ENCODE measurements around the gene EP400.
"Not testable (repeated sequence)": the region's sequence is repeated elsewhere in the genome, so short reads cannot be mapped to it uniquely, and the experiment has no call there.

Gene EP400

DNA sequence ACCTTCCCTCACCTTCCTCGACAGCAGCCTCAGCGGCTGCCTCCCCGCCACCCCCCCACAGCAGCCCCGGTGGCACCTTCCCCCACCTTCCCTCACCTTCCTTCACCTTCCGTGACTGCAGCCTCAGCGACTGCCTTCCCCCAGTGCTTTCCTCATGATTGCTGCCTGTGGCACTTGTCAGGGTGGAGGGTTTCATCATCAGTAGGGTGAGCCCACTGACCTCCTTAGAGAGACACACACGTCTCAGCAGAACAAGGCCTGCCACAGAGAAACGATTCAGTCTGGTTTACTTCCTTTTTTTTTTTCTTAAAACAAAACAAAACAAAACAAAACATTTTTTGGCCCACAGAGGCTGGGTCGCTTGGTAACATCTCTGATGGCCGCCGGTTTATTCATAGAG, 75.0 kb downstream of the EP400 start:
- no peak for DNase-seq

DNA sequence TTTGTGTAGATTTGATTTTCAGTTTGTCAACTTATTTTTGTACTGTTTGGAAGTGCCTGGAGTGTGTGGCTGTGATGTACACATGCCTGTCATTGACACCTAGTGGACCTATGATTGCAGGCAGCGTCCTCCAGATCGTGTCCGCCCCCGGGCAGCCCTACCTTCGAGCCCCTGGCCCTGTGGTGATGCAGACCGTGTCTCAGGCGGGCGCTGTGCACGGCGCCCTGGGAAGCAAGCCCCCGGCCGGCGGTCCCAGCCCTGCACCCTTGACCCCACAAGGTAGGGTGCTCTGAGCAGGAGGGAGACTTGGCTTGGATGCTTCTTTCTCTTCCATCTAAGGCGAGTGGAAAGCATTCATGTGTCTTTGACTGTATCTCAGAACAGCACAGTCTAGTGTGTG, 75.8 kb downstream of the EP400 start:
- no peak for DNase-seq

DNA sequence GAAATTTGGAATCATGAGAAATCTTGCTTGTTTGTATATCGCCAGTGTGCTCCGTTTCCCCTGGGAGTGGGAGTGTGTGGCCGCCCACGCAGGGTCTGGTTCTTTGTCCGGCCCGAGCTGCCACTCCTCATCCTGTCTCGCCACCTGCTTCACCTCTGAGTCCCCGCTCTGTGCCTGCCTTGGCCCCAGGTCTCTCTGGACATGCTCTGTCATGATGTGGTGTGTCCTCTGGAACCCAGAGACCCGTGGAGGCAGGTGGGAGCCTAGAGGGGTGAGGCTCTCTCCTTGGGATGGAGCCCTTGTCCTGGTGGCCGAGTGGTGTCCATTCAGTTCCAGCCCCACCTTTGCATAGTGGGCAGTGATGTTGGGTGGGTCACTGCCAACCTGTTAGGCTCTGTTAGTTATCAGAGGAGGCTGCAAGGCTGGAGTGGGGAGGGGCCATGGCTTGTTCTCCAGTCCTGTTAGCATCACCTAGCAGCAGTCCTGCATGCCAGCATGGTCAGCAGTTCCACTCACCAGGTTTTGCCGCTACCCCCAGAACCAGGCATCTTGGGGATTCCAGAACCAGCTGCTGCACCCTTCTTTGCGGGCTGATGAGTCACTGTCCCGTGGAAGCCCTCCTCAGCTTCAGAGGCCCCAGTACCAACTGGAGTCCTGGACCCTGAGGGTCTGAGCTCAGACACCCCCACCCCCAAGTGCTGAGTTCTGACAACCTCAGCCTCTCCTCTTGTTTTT, 76.5 kb downstream of the EP400 start:
- no peak for DNase-seq

DNA sequence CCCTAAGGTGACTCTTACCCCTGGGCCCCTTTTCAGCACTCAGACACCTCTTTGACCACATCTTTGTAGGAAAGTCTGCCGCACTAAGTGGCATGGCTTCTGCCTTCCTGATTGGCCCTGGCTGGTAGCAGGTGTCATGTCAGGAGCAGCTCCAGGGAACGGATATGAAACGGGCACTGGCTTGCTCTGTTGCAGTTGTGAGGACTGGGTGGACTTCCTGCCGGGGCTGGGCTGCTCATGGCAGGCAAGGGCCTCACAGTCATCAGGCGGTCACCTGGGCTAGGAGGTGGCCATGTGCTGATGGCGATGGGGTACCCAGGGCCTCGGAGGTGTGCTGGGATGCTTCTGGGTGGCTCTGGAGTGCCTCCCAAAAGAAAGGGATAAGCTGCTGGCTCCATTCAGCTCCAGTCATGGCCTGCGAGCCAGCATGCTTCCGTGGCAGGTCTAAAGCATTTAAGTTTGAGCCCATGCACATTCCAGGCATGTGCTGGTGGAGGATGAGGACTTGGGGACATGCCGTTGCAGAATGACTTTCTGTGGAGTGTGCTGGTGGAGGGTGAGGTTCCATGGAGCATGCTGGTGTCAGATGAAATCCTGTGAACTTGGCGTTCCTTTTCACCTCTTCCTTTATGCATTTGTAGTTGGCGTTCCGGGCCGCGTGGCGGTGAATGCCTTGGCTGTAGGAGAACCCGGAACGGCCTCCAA, 77.2 kb downstream of the EP400 start:
- DNase-seq: no peak

DNA sequence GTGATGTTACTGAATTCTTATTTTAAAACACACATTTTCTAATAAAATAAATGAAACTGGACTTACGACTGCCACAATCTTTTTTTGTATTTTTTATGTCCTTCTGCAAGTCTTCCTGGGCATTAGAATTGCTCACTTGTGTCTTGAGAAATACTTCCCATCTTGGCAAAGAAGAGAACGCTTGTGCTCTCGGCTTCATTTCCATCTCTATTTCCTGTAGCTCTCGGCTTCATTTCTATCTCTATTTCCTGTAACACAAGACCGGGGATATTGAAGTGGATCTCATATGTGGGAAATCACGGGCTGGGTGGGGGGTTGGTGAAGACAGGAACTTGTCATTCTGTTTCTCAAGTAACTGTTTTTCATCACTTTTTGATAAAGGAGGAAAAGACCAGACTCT, 77.9 kb downstream of the EP400 start:
- DNase-seq: no peak

DNA sequence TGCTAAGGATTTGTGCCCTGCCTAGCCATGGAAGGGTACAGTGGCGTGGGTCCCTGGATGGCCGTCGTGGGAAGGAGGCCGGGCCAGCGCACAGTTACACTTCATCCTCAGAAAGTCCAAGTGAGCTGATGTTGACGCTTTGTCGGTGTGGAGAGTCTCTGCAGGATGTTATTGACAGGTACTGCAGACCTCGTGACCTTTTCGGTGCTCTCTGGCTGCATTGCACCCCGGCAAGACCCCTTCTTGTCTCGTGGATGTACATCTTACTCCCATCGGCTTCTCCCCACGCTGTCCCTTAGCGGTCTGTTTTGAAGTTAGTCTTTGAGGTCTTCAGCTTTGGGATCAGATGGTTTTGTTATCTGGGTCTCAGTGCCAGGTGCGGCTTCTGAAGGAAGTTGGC, 78.4 kb downstream of the EP400 start:
- DNase-seq: no peak

DNA sequence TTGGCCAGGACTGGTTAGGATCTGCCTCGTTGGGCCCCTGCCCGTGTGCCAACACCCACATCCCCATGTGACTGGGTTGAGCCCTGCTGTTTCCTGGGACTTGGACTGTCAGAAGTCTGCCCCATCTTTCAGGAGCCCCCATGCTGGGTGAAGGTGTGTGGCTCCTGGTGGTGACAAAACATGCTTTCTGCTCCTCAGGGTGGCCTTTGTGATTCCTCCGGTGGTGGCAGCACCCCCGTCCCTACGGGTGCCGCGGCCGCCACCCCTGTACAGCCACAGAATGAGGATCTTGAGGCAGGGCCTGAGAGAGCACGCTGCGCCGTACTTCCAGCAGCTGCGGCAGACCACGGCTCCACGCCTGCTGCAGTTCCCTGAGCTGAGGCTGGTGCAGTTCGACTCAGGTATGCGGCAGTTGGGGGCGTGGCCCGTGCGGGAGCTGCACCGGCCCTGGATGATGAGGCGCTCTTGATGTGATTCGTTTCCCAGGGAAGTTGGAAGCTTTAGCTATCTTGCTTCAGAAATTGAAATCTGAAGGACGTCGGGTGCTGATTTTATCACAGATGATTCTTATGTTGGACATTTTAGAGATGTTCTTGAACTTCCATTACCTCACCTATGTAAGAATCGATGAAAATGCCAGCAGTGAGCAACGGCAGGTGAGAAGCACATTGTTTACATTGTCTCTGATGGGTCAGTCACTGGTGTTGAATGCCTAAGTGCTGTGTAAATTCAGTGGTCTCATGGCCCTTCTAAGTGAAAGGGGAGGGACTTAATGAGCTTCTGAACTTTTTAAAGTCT, 80.0 kb downstream of the EP400 start:
- no peak for DNase-seq

DNA sequence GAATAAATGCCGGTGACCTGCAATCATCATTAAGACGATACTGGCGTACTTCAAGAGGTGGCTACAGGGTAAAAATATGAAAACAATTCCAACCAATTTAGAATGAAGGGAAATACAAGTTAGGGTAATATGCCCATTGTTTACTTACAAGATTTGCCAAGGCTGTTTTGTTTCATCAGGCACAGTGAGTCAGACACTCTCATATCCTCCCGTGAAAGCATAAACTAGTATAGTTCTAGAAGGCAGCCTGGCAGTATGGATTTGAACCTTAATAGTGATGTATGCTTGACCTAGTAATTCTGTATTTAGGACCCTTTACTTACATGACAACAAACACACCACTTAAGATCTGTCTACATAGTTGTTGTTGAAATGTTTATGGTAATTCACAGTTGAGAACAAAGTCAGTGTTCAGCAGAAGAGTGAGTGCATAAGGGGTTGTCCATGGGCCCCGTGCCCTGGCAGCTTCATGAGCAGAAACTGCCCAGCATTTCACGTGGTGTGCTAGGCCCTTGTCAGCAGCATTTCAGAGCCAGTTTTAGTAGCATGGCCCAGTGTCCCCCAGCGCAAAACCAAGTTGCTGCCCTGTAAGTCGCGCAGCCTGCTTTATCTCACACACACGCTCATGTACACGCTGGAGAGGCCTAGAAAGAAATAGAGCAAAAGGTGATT, 80.8 kb downstream of the EP400 start:
- no peak for DNase-seq

DNA sequence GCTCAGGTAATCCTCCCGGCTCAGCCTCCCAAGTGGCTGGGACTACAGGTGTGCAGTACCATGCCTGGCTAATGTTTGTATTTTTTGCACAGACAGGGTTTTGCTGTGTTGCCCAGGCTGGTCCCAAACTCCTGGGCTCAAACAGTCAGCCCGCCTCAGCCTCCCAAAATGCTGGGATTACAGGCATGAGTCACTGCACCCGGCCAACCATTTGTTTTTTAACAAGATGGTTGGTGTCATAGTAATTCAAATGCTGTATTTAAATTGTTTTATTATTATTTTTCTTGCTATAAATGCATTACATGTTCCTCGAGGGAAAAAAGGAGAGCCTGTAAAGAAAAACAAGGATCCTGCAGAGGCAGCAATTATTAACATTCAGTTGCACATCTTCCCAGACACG, 83.9 kb downstream of the EP400 start:
- no peak for DNase-seq

DNA sequence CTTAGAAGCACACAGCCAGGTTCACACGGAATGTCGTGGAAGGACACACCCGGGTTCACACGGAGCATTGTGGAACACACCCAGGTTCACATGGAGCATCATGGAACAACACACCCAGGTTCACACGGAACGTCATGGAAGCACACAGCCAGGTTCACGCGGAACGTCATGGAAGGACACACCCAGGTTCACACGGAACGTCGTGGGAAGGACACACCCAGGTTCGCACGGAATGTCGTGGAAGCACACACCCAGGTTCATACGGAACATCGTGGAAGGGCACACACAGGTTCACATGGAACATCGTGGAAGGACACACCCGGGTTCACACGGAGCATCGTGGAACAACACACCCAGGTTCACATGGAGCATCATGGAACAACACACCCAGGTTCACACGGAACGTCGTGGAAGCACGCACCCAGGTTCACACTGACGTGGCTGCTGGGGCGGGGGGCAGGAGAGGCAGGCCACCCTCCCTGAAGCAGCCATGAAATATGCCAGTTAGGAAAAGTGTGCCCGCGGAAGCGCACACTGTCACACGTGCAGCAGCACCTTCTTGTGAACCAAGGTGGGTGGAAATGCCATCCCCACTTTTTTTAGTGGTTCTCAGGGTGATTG, 86.4 kb downstream of the EP400 start:
- DNase-seq: no peak

DNA sequence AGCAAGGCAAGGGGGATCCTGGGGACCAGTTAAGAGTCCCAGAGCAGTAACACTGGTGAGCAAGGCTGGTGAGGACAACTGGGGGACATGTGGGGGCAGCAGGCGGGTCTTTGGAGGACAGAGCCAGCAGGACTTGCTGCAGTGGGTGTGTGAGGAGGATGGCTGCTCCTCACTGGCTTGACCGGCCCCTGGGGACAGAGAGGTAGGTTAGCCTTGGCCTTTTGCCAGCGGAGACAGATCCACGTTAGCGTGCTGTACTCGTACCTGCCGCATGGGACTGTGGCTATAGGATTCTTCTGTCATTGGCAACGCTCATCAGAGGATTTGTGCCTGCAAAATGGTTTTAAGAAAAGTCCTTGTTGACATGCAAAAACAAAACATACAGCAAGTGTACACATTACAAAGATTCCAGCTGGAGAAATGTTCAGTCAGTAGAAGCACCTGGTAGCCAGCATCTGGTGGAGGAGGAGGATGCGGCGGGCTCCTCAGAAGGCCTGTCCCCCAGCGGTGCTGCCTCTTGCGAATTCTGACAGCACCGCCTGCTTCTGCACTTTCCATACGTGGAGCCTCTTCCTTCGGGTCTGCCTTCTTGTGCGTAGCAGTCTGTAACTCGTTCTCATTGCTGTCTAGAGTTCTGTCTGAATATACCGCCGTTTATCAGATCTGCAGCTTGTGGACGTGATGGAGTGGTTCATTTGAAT, 91.3 kb downstream of the EP400 start:
- DNase-seq: no peak

DNA sequence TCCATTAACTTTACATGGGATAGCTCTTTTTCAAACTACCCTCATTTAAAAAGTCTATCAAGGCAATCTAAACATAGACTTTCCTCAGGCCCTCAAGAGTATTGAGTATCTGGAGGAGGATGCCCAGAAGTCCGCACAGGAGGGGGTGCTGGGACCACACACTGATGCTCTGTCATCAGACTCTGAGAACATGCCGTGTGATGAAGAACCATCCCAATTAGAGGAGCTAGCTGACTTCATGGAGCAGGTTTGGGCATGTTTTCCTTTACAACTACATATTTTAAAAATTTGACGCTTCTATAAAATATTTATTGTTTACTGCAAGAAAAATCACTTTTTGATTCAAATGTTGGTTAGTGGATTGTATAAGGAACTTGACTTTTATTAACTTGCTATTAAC, 93.5 kb downstream of the EP400 start:
- no peak for DNase-seq

DNA sequence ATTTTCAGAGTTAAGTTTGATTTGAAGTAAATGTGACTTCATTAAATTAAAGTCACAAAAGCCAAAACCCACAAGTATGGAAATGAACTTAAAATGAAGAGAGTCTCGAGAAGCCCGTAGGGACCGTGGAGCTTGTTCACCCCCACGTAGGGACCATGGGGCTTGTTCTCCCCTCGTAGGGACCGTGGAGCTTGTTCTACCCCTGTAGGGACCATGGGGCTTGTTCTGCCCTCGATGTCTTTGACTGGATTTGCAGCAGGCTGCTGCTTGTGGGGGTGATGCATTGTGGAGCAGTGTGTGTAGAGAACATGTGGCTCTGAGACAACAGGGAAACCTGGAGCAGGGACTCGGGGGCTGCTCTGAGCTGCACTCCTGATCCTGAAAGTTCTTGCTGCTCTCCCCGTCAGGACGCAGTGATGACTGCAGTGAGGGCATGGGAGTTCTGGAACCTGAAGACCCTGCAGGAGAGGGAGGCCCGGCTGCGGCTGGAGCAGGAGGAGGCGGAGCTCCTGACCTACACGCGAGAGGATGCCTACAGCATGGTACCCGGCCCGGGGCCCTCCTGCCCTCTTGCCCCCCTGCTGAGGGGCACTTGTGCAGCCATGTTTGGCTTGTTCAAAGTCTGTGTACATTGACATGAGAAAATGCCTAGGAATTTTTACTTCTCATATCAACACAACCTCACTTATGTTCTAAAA, 94.2 kb downstream of the EP400 start:
- DNase-seq: no peak

DNA sequence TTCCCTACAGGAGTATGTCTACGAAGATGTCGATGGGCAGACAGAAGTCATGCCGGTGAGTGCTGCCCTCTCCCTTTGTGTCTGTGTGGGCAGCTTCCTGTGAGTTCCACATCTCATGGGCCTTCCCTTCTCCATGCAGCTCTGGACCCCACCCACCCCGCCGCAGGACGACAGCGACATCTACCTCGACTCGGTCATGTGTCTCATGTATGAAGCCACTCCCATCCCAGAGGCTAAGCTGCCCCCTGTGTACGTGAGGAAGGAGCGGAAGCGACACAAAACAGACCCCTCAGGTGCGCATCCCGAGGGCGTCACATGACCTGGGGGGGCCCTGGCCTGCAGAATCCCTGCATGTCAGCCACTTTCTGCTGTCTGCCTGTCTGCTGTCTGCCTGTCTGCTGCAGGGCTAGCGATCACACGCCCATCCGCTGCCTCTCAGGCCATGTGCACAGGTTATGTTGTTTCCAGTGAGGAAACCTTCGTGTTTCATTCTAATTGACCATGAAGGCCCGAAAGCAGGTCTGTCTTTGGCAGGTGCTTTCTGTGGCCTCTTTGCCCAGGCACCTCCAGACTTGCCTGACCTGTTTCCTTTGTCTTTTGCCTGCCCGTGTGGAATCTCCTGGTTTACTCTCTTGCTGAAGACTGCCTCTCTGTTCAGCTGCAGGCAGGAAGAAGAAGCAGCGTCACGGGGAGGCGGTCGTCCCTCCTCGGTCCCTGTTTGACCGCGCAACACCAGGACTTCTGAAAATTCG, 95.1 kb downstream of the EP400 start:
- no peak for DNase-seq

DNA sequence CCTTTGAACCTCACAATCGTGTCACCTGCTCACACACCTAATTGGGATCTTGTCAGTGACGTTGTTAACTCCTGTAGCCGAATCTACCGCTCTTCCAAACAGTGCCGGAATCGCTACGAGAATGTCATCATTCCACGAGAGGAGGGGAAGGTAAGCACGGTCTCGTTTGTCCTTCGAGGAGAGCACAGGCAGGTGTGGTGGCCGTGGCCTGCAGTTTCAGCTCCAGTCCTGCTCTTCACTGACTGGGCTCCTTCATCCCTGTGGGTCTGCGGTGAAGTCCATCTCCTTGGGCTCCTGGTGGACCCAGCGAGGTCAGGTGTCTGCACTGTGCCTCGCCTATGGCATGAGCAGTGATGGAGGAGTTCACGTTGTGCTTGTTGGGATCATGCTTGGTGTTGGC, 96.0 kb downstream of the EP400 start:
- no peak for DNase-seq

DNA sequence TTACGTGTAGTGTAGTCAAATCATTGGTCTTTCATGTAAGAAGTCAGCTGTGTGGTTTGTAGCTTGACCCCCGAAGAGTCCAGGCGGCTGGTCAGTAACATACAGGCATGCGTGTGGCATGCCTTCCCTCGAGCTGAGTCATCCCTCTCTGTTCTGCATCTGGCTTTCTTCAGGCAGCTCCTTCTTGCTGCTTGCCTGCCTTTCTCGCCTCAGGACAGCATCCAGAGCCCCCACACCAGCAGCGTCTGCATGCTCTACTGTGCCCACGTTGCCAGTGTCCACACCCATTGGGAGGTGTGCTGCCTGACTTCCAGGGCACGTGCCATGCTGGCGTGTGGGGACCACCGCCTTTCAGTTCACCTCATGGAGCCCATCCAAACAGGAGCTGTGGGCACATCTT, 96.8 kb downstream of the EP400 start:
- DNase-seq: no peak

DNA sequence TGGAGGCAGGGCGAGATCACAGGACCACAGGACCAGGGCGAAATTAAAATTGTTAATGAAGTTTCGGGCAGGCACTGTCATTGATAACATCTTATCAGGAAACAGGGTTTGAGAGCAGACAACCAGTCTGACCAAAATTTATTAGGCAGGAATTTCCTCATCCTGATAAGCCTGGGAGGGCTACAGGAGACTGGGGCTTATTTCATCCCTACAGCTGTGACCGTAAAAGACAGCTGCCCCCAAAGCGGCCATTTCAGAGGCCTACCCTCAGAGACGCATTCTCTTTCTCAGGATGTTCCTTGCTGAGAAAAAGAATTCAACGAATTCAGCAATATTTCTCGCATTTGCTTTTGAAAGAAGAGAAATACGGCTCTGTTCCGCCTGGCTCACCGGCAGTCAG, 97.9 kb downstream of the EP400 start:
- not testable (repeated sequence) for DNase-seq

DNA sequence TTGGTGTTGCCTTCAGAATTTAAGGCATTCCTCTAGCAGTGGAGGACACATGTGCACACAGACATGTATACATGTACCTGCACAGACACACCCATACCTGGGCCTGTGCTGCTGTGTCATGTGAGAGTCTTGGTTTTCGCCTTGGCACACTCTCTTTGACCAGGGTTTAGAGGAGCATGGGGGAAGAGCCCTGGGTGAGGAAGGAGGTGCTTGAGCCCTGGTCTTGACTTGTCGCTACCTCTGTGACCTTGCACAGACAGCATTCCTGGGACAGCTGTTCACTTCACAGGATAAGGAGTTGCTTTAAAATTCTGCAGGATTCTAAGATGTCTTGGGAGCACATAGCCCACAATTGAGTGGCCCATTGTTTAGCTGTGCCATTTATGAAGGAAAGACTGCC, 99.7 kb downstream of the EP400 start:
- DNase-seq: no peak

DNA sequence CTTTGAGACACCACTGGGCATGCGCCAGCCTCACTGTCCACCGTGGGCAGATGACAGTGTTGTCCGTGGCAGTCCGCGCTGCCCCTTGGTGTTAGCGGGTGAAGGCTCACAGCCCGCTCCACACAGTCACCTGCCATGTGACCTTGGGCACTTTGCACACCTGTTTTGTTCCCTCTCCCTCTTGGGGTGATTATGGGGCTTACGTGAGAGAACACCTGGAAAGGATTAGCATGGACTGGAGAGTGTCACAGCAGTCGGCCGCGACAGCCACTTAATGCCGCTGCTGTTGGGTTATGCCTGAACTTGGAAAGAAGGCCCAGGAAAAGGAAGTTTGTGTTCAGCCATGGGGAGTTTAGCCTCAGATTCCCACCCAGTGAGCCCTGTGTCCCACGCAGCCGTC, 100.1 kb downstream of the EP400 start:
- DNase-seq: no peak

DNA sequence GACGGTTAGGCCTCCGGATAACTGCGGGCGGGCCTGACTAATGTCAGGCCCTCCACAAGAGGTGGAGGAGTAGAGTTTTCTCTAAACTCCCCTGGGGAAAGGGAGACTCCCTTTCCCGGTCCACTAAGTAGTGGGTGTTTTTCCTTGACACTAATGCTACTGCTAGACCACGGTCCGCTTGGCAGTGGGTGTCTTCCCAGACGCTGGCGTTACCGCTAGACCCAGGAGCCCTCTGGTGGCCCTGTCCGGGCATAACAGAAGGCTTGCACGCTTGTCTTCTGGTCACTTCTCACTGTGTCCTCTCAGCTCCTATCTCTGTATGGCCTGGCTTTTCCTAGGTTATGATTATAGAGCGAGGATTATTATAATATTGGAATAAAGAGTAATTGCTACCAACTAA, 102.0 kb downstream of the EP400 start:
- DNase-seq: peak in 1 of 2 experiments; percentile 11
